ENCODE results near the gene VPS13D.

- TF ChIP-seq, protein P1, sequence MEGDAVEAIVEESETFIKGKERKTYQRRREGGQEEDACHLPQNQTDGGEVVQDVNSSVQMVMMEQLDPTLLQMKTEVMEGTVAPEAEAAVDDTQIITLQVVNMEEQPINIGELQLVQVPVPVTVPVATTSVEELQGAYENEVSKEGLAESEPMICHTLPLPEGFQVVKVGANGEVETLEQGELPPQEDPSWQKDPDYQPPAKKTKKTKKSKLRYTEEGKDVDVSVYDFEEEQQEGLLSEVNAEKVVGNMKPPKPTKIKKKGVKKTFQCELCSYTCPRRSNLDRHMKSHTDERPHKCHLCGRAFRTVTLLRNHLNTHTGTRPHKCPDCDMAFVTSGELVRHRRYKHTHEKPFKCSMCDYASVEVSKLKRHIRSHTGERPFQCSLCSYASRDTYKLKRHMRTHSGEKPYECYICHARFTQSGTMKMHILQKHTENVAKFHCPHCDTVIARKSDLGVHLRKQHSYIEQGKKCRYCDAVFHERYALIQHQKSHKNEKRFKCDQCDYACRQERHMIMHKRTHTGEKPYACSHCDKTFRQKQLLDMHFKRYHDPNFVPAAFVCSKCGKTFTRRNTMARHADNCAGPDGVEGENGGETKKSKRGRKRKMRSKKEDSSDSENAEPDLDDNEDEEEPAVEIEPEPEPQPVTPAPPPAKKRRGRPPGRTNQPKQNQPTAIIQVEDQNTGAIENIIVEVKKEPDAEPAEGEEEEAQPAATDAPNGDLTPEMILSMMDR (IDR thresholded peaks at IDR 0.05), result no peak
- no peak for TF ChIP-seq POLR2A (IDR thresholded peaks at IDR 0.05)
Observed at GRCh38 chr1:12335815-12336214, 106.0 kb downstream of the VPS13D start.

Measured in esophagus squamous epithelium (tissue), 4 donors.